IPS-11a (cell line): ENCODE results near the gene ECM1.

Experiments used
- H3K4me3 ChIP-seq: one replicate; pipeline ENCODE4 v1.5.1; 2013; ENCODE audit warnings: low read depth, low read length, control low read depth

ECM1 gene

DNA sequence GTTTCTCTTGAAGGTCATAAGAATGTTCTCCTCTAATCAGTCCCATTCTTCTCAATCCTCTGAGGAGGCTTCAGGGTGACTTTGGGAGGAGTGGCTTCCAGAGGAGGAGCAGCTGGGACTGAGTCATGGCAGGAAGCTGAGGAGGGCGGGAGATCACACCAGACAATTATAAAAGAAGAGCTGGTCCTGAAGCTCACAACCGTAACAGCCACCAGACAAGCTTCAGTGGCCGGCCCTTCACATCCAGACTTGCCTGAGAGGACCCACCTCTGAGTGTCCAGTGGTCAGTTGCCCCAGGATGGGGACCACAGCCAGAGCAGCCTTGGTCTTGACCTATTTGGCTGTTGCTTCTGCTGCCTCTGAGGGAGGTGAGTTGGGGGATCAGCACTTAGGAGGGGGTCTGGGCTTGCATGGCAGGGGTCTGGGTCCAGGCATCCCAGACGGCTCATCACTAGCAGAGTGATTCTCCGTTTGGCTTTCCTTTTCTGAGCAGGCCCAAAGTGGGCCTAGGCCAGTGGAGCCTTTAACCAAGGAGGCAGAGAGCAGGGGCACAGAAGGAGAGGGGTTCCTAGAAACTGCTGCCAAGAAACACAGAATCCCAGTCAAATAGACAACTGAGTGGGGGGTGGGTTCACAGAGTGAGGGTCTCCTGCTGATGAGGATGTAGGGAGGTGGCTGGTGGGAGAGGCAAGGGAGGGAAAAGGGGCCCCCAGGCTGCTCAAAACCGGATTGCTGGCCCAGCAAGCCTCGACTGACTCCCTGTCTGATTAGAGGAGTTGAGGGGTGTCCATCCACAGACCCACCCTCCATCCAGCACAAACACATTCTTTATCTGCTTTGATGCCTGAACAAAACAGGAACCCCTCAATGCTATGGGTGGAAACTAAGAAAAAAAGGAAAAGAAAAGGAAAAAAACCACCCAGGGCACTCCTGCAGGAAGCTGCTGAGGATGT, at the start of gene ECM1:
TSS of gene ECM1 (plus strand) at position 198 of the 953 bp plus-strand sequence. CDS start at position 299, 101 bp downstream.
- H3K4me3 ChIP-seq: no peak within 1 kb of the TSS

DNA sequence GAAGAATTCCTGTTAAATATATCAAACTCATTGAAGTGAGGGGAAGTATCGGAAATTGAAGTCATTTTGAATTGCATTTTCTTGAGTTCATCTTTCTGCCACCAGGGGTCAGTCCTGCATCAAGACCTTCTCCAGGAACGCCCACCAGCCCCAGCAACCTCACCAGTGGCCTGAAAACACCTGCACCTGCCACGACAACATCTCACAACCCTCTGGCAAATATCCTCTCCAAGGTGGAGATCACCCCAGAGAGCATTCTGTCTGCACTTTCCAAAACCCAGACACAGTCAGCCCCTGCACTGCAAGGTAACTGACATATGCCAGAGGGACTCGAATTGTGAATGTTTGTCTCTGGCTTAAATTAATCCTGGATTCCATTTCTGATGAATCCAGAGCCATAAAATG, 43.5 kb upstream of the ECM1 start:
- no peak overlapping the region for H3K4me3 ChIP-seq

DNA sequence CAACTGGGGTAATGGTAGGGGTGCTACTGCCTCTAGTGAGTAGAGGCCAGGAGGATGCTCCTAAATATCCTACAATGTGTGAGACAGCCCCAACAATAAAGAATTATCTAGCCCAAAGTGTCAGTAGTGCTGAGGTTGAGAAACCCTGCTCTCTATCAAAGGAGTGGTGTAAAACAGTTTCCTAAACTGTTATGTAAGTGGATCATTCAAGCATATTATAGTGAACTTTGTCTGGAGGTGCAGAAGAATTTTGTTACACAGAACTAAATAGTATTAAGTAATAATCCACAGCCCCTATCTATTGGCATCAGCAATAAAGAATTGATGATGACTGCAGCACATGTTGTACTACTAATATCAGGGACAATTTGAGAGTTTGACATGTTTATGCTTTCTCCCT, 40.9 kb upstream of the ECM1 start:
- H3K4me3 ChIP-seq: no peak overlapping the region

DNA sequence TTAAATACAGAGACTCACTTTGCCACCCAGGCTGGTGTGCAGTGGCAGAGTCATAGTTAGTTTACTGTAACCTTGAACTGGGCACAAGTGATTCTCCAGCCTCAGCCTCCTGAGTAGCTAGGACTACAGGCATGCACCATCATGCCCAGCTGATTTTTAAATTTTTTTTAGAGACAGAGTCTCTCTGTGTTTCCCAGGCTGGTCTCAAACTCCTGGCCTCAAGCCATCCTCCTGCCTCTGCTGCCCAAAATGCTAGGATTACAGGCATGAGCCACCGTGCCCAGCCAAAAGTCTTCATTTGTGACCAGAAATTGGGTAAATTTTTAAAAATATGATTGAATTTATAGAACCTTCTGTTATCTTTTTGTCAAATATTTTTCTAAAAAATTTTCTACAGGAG, 38.6 kb upstream of the ECM1 start:
- H3K4me3 ChIP-seq: no peak overlapping the region

DNA sequence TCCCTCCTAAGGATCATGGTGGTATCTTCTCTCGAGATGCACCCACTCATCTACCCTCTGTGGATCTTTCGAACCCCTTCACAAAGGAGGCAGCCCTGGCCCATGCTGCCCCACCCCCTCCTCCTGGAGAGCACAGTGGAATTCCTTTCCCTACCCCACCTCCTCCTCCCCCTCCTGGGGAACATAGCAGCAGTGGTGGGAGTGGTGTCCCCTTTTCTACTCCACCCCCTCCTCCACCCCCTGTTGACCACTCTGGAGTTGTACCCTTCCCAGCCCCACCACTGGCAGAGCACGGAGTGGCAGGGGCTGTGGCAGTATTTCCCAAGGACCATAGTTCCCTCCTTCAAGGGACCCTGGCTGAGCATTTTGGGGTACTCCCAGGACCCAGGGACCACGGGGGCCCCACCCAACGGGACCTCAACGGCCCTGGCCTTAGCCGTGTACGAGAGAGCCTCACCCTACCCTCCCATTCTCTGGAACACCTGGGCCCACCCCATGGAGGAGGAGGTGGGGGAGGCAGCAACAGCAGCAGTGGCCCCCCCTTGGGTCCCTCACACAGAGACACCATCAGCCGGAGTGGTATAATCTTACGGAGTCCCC, 35.2 kb upstream of the ECM1 start:
- no peak overlapping the region for H3K4me3 ChIP-seq

DNA sequence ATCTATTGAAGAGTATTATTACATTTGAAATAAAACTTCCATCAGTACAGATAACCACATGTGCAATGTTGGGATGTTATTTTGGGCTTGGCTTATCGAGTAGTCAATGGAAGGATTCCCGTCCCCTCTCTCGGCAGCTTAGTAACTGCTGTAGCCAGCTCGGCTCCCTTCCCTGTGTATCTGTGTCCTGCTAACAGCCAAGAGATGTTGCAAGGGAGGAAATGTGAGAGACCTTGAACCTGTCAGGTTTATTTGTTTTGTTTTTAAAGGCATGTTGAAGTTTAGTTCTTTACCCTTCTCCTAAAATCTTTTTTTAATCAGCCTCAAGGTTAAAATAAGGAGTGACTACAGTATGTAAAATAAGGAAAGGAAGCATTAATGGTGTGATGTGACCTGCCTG, 34.2 kb upstream of the ECM1 start:
- H3K4me3 ChIP-seq: no peak overlapping the region

DNA sequence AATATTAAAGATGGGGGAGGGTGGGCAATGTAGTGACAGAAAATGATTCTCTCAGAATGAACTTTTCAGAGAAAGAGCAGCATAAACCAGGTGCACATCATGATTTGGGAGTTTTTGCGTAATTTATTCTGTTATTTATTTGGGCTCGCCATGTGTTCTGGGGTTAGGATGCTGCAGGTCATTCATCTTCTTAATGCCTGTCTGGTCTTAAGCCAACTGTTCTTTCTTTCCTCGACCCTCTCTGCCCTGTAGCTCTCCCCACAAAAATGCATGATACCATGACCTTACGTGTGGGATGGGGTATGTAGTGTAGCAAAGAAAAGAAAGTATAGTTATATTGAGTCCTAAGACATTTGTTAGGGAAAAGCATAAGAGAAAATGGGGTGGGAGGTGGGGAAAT, 33.0 kb upstream of the ECM1 start:
- H3K4me3 ChIP-seq: no peak overlapping the region

DNA sequence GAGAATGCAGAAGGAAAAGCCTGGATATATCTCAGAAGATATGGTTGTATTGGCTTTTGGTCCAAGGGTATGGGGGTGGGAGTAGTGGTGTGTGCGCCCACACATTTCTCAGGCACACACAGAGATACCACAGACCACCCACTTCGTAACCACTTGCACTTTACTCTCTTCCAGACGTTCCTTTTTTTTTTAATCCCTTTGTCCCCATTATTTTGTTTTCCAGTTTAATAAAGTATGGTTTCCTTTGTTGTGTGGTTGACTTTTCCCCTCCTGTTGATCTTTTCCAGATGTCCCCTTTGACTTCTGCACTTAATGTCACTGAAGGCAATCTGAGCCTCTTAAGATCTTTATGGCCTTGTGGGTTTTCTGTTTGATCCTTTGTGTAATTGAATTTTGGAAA, 31.2 kb upstream of the ECM1 start:
- H3K4me3 ChIP-seq: no peak overlapping the region

DNA sequence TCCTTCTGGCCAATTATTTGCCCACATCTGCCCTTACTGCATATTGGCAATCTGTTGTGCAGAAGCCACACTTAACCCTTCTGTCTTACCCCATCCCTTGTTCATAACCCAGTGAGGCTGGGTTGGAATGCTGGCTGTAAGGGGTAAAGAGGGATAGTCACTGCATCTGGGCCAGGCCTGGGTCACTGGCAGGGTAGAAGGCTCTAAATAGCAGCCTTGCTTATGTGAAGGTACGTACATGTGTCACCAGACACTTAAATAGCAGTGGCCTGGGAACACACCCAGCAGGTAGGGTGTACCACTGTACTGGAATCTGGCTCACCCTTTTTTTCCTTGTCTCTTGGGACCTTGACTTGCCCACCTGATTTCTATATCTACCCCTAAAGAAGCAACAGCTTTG, 30.6 kb upstream of the ECM1 start:
- no peak overlapping the region for H3K4me3 ChIP-seq

DNA sequence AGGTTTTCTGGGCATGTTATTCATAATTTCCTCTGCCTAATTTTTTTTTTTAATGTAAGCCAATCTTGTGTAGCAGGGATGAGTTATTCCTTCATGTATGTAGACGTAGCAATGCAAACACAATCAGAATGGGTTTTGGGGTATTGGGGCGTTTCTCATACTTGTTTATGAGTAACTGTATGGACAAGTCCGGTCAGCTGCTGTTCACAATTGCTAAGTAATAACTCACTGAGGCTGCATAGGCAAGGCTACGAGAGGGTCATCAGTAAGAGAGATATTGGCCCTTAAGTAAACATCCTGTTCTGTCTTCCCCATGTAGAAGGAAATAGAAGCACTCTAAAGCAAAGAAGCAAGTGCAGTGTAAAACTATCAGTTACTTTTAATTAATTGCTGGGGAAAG, 30.2 kb upstream of the ECM1 start:
- H3K4me3 ChIP-seq: no peak overlapping the region

DNA sequence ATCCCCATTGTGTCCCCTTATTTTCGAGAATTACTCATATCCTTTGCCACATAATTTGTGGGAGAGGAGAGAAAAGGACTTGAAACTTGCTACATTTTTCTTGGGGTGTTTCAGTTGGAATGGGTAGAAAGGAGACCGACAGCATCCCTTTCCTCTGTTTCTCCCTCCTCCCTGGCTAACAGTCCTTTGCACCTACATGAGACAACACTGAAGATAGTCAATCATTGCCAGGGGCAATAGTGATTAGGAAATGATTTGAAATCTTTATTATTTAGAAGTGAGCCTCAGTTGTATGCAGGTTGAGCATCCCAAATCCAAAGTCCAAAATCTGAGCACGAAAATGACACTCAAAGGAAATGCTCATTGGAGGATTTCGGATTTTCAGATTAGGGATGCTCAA, 28.5 kb upstream of the ECM1 start:
- no peak overlapping the region for H3K4me3 ChIP-seq

DNA sequence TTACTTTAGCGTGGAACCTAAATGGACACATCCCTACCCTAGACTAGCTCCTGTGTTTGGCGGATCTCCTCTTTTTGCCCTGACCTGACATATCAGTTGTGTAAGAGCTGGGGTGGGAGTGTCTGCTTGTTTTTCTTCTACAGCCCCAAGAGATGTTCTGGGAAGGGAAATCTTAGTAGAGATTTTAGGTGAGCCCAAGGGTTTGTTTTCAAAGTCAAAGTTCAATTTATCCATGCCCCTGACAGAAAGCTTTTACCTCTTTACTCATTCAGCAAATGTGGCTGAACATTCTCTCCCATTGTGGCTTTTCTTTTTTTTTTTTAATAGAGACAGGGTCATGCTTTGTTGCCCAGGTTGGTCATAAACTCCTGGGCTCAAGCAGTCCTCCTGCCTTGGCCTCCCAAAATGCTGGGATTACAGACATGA, 28.0 kb upstream of the ECM1 start:
- no peak overlapping the region for H3K4me3 ChIP-seq

DNA sequence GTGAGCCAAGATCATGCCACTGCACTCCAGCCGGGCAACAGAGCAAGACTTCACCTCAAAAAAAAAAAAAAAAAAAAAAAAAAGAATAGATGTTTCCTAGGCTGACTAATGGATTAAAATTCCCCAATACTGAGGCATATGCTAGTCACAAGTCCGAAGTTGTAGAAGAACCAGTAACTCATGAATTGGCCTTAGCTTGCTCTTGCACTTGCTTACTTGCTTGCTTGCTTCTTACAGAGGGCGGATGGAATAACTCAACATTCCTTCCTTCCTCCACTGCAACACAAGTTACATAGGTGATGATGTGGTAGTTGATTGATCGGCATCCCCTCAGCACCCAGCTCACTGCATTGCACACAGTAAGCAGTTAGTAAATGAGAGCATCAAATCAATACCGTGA, 23.5 kb upstream of the ECM1 start:
- H3K4me3 ChIP-seq: no peak overlapping the region

DNA sequence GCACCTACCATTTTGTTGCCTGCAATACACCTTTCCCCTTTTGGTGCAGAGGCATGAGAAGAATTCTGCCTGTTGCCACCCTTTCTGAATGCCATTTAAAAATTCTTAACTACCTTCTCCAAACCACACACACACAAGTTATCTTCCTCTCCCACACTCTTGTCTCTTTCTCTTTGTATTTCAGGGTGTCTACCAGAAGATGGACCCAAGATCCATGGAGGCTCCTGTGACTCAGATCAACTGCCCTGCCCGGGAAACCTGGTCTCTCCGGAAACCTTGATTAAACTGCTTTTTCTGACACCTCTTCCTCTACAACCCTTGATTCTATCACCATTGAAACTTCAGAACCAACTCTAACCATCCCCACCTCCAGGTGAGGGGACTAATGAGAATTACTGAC, 23.0 kb upstream of the ECM1 start:
- no peak overlapping the region for H3K4me3 ChIP-seq

DNA sequence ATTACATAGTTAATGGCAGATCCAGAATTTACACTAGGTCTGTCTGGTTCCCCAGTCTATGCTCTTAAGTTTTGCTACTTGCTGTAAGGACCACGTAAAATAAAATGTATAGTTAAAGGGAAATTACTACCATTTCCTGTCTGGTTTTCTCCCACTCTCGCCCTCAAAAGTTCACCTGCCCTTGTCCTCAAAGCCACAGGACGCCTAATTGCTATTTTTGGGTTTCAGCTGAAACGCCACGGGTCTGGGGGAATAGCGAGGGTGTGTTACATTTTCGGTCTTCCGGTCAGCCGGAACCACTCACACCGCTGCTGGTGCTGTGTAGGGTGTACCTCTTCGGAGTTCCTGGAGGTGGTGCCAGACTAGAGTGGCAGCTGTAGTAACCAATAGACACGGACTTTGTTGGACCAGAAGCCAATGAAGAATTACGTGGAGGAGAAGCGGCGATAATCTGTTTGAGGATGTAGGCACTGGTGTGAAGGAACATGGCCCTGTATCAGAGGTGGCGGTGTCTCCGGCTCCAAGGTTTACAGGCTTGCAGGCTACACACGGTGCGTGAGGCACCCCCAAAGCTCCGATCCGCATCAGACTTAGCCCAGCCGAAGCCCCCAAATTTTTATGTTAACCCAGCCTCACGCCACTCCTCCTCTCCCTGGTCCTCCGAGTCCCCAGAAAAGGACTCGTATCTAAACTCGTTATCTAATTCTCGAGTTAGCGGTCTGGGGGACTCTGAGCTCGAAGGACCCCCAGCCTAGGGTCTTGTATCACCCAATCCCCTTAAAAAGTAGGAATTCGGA, 20.7 kb upstream of the ECM1 start, which contains the start of gene TARS2:
TSS of gene TARS2 (plus strand) at position 454 of the 797 bp plus-strand sequence. CDS start at position 486, 32 bp downstream.
- peak within 1 kb of the TSS; percentile 94 for H3K4me3 ChIP-seq

DNA sequence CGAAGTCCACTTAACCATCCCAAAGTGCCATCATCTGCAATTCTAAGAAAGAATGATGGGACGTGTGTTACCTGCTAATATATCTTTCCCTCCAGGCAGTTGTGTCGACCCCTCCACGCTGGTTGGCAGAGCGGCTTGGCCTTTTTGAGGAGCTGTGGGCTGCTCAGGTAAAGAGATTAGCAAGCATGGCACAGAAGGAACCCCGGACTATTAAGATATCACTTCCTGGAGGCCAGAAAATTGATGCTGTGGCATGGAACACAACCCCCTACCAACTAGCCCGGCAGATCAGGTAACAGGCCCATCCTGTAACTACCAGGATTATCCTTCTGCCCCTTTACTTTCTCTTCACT, 20.2 kb upstream of the ECM1 start:
- peak overlapping the region; percentile 94 for H3K4me3 ChIP-seq

DNA sequence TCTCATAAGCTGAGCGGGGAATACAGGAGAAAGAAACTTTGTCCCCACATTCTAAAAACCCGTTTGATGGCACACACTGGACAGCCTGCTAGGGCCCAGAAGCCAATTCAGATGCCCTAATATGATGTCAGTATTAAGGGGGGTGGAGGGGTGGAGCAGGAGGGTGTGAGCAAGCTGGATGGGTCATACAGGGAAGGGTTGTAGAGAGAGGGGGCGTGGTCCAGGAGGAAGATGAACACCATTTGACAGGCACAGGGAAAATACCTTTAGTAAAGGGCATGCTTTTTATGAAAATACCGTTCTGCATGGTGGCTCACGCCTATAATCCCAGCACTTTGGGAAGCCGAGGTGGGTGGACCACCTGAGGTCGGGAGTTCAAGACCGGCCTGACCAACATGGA, 14.7 kb upstream of the ECM1 start:
- no peak overlapping the region for H3K4me3 ChIP-seq

DNA sequence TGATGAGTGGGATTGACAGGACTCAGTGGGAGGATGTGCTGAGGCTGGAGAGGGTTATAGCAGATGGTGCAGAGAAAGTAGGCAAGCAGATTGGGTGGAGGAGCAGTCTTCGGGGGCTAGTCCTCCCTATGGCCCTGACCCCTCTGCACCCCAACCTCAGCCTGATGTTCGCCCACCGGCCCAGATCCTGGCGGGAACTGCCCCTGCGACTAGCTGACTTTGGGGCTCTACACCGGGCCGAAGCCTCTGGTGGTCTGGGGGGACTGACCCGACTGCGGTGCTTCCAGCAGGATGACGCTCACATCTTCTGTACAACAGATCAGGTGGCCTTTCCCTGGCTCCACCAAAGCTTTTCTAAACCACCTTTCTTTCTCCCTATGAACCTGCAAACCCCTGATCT, 9.6 kb upstream of the ECM1 start:
- H3K4me3 ChIP-seq: no peak overlapping the region

DNA sequence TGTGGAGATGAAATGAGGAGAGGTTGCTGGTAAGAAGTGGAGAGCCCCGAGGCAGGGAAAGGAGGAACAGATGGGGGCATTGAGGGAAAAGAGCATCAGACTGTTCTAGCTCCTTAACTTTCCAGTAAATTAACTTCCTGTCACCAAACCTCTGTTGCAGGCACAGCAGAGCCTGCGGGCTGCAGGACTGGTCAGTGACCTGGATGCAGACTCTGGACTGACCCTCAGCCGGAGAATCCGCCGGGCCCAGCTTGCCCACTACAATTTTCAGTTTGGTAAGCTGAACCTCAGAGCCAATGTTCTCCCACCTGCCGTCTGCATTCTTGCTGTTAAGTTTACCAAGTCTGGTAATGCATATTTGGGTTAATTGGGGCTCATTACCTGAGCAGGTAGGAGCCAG, 2.5 kb upstream of the ECM1 start:
- no peak overlapping the region for H3K4me3 ChIP-seq

DNA sequence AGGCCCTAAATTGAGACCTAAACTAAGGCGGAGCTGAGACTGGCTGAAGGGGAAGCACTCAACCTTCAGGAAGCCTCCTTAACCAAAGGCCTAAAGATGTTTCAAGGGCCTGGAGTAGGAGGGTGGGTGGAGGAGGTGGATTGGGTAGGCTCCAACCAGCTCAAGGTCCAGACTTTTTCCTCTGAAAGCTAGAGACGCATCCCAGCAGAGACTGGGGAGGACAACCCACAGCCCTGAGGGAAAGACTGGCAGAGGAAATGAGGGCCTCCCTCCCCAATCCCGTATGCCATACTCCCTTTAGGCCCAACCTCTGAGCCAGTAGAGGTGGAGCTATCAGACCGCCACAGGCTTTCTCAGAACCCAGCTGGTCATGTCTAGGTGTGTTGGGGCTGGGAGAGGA, 1.1 kb downstream of the ECM1 start:
- H3K4me3 ChIP-seq: no peak overlapping the region

DNA sequence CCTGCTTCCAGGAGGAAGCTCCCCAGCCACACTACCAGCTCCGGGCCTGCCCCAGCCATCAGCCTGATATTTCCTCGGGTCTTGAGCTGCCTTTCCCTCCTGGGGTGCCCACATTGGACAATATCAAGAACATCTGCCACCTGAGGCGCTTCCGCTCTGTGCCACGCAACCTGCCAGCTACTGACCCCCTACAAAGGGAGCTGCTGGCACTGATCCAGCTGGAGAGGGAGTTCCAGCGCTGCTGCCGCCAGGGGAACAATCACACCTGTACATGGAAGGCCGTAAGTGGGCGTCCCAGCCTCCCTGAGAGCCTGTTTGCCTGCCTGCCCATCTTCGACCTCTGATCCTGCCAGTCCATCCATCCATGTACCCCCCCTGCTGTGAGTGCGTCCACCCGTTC, 3.6 kb downstream of the ECM1 start:
- H3K4me3 ChIP-seq: no peak overlapping the region
